GM23338 (cell line): Measurements from ENCODE around the gene MICAL3. TPM values are rescaled to one million over a fixed set of nuclear protein-coding genes. Genes with fewer than 3 reads are reported as not detected.

ENCODE experiments used
- ATAC-seq: fragments of 200-7000 bp; cut with Tn5 transposase; 3 replicates; pipeline ENCODE4 v1.9.1; 2020
- DNase-seq: peaks from one replicate; pipeline ENCODE4 v3.0.0-alpha.2; 2015; ENCODE audit warnings: low spot score
- H2AFZ ChIP-seq: fragments of 200-600 bp; sonication (generic); 2 replicates; pipeline ENCODE4 v1.8.0; 2016; ENCODE audit warnings: antibody characterized with exemption, mild to moderate bottlenecking, moderate library complexity
- H3F3A ChIP-seq: fragments of 200-600 bp; sonication (generic); replicated peaks from 2 replicates; pipeline ENCODE4 v1.8.0; 2017; ENCODE audit warnings: antibody characterized with exemption, mixed run types, low read depth
- H3K27ac ChIP-seq: fragments of 200-600 bp; sonication (generic); 2 replicates; pipeline ENCODE4 v1.6.1; 2016; ENCODE audit warnings: low read depth
- H3K27me3 ChIP-seq: fragments of 200-600 bp; sonication (generic); 2 replicates; pipeline ENCODE4 v1.8.0; 2016; ENCODE audit warnings: mild to moderate bottlenecking, mixed run types, moderate library complexity; ENCODE audit not compliant: insufficient read depth
- H3K36me3 ChIP-seq: fragments of 200-600 bp; sonication (generic); 2 replicates; pipeline ENCODE4 v1.8.0; 2016; ENCODE audit warnings: mild to moderate bottlenecking; ENCODE audit not compliant: insufficient read depth
- H3K4me1 ChIP-seq: fragments of 200-600 bp; sonication (generic); 2 replicates; pipeline ENCODE4 v1.8.0; 2016; ENCODE audit warnings: mild to moderate bottlenecking, moderate library complexity; ENCODE audit not compliant: insufficient read depth
- H3K4me2 ChIP-seq: fragments of 200-600 bp; sonication (generic); 2 replicates; pipeline ENCODE4 v1.7.1; 2017; ENCODE audit warnings: mixed run types
- H3K4me3 ChIP-seq: fragments of 200-600 bp; sonication (generic); 2 replicates; pipeline ENCODE4 v1.6.1; 2016; ENCODE audit warnings: mixed run types
- H3K79me2 ChIP-seq: fragments of 200-600 bp; sonication (generic); replicated peaks from 2 replicates; pipeline ENCODE4 v1.8.0; 2017; ENCODE audit warnings: mild to moderate bottlenecking; ENCODE audit not compliant: insufficient read depth
- H3K9me2 ChIP-seq: fragments of 200-600 bp; sonication (generic); 2 replicates; pipeline ENCODE4 v1.8.0; 2017; ENCODE audit not compliant: insufficient read depth
- H4K20me1 ChIP-seq: fragments of 200-600 bp; sonication (generic); replicated peaks from 2 replicates; pipeline ENCODE4 v1.8.0; 2017; ENCODE audit warnings: mild to moderate bottlenecking; ENCODE audit not compliant: insufficient read depth
- H3K27ac Mint-ChIP-seq: 2 replicates; pipeline ENCODE4 v1.8.0; 2020; ENCODE audit warnings: inconsistent platforms, mild to moderate bottlenecking, moderate library complexity, mixed read lengths
- H3K27me3 Mint-ChIP-seq: 3 replicates; pipeline ENCODE4 v1.8.0; 2022; ENCODE audit warnings: low read depth, mild to moderate bottlenecking, moderate library complexity, mixed read lengths, inconsistent platforms; ENCODE audit not compliant: insufficient read depth, poor library complexity
- H3K36me3 Mint-ChIP-seq: 3 replicates; pipeline ENCODE4 v1.8.0; 2021; ENCODE audit warnings: low read depth, mild to moderate bottlenecking, inconsistent platforms, moderate library complexity, mixed read lengths
- H3K4me1 Mint-ChIP-seq: 3 replicates; pipeline ENCODE4 v1.8.0; 2020; ENCODE audit warnings: mild to moderate bottlenecking, inconsistent platforms, mixed read lengths
- H3K4me3 Mint-ChIP-seq: 3 replicates; pipeline ENCODE4 v1.8.0; 2021; ENCODE audit warnings: moderate library complexity, mild to moderate bottlenecking, inconsistent platforms, mixed read lengths
- H3K9me3 Mint-ChIP-seq: 3 replicates; pipeline ENCODE4 v1.8.0; 2020; ENCODE audit warnings: moderate library complexity, mild to moderate bottlenecking, inconsistent platforms, mixed read lengths
- CREB1 ChIP-seq: fragments of 250-450 bp; sonication (Bioruptor Pico); IDR thresholded peaks from 2 replicates; pipeline ENCODE4 v1.5.0; 2020; ENCODE audit warnings: low read depth, mild to moderate bottlenecking, moderate library complexity
- CTCF ChIP-seq, 2 experiments: fragments of 200-600 bp in 1 of 2; sonication (generic) in 1 of 2; conservative IDR thresholded peaks; 2 replicates each; pipeline versions ENCODE4 v1.5.1 to v1.6.1; 2016 to 2017; ENCODE audit warnings: antibody characterized with exemption in 2 of 2, low read depth in 2 of 2, mild to moderate bottlenecking in 2 of 2, moderate library complexity in 1 of 2
- NANOG ChIP-seq: IDR thresholded peaks from 2 replicates; pipeline ENCODE4 v1.6.1; 2016; ENCODE audit warnings: antibody characterized with exemption, borderline replicate concordance
- POLR2AphosphoS5 ChIP-seq: IDR thresholded peaks from 2 replicates; pipeline ENCODE4 v1.6.1; 2016; ENCODE audit warnings: antibody characterized with exemption, low read depth
- REST ChIP-seq: IDR thresholded peaks from one replicate; pipeline ENCODE4 v1.6.1; 2018; ENCODE audit warnings: antibody characterized with exemption; ENCODE audit not compliant: unreplicated experiment
- ZNF114 ChIP-seq: fragments of 250-450 bp; sonication (Bioruptor Pico); IDR thresholded peaks from 2 replicates; pipeline ENCODE4 v1.5.0; 2020; ENCODE audit warnings: mild to moderate bottlenecking, moderate library complexity
- ZNF462 ChIP-seq: fragments of 250-450 bp; sonication (Bioruptor Pico); IDR thresholded peaks from 2 replicates; pipeline ENCODE4 v1.5.0; 2020; ENCODE audit warnings: mild to moderate bottlenecking, moderate library complexity
- polyA plus RNA-seq: library from polyadenylated mRNA; unstranded; fragments of >200 nt; fragmentation: Nextera tagmentation; extraction: Ambion mirVana; gene quantifications from 2 replicates; pipeline ENCODE4 v1.2.1, GENCODE V29; 2016
- total RNA-seq: library from RNA; depleted of rRNA; stranded (reverse); fragments of >200 nt; shearing (Covaris generic); gene quantifications from 2 replicates; pipeline ENCODE4 v1.2.3, GENCODE V29; 2014

MICAL3 gene
- total and polyA plus RNA-seq, 2 experiments from 2014 or later = 10.1 to 33.9 TPM

- H3K27ac Mint-ChIP-seq = no peak overlapping the region
- H3K4me3 Mint-ChIP-seq = no peak overlapping the region
- DNase-seq (no peak), ATAC-seq (no peak)
- no peak overlapping the region for H3K27ac ChIP-seq
- H3K79me2 ChIP-seq = no peaks in the 10 kb centered on the region
- H3K27me3 ChIP-seq = no peaks in the 10 kb centered on the region
- no peaks in the 10 kb centered on the region for H3K9me2 ChIP-seq
- no peak overlapping the region for H3K4me2 ChIP-seq
- H3F3A ChIP-seq = 0 out of 2 replicates have a peak, but pooled peaks cover 3% of the 10 kb centered on the region
- H4K20me1 ChIP-seq = peaks cover 11% of the 10 kb centered on the region
- no peaks in the 10 kb centered on the region for H3K9me3 Mint-ChIP-seq
- no peak overlapping the region for H3K4me3 ChIP-seq
- peaks cover under 1% of the 10 kb centered on the region; the same call in 1 of the 2 replicates for H3K36me3 ChIP-seq
- H3K27me3 Mint-ChIP-seq = no peaks in the 10 kb centered on the region
- peaks cover 23% of the 10 kb centered on the region; the same call in 2 of the 3 replicates for H3K36me3 Mint-ChIP-seq
- no peaks in the 10 kb centered on the region for H3K4me1 Mint-ChIP-seq
- H2AFZ ChIP-seq = no peak overlapping the region
- H3K4me1 ChIP-seq = no peaks in the 10 kb centered on the region
- TF ChIP-seq NANOG (no peak), ZNF462 (no peak), CTCF (conservative IDR thresholded peaks at IDR 0.05; ENCODE audit: low read depth in 2 of 2) (no peak), POLR2AphosphoS5 (no peak), CREB1 (CRISPR knock-in tag) (no peak), REST (no peak), ZNF114 (CRISPR knock-in tag) (no peak)
Observed at GRCh38 chr22:17893900-17894535, 130.3 kb downstream of the MICAL3 start.
